HG03432 (cell line): ENCODE results near the gene BCL6B.
"Not testable (repeated sequence)": the region's sequence is repeated elsewhere in the genome, so short reads cannot be mapped to it uniquely, and the experiment has no call there.

Experiments used
- ATAC-seq: cut with Tn5 transposase; IDR thresholded peaks from one replicate; pipeline ENCODE4 v1.9.1; 2021; ENCODE audit warnings: mild to moderate bottlenecking, moderate library complexity; ENCODE audit not compliant: unreplicated experiment

Gene BCL6B

DNA sequence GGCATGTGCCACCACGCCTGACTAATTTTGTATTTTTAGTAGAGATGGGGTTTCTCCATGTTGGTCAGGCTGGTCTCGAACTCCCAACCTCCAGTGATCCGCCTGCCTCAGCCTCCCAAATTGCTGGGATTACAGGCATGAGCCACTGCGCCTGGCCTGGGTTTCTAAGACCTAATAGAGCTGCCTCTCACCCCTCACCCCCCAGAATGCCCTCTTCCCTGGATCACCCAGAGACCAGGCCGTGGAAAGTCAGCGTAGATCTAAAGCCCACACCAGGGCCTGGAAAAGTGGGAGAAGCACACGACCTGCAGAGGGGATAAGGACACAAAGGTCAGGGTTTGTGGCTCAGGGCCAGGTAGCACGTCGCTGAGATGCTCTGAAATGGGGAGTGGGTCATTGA, 27.7 kb downstream of the BCL6B start:
- ATAC-seq: not testable (repeated sequence)

DNA sequence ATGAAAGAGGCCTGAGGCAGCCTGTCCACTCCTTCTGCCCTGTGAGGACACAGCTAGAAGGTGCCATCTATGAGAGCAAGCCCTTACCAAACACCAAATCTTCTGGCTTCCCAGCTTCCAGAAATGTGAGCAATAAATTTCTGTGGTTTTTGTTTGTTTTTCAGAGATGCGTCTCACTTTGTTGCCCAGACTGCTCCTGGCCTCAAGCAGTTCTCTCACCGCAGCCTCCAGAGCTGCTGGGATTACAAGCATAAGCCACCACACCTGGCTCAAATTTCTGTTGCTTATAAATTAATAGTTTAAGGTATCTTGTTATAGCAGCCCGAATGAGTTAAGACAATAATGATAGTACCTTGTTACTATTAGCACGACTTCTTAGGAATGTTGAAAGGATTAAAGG, 33.5 kb downstream of the BCL6B start:
- no peak for ATAC-seq

DNA sequence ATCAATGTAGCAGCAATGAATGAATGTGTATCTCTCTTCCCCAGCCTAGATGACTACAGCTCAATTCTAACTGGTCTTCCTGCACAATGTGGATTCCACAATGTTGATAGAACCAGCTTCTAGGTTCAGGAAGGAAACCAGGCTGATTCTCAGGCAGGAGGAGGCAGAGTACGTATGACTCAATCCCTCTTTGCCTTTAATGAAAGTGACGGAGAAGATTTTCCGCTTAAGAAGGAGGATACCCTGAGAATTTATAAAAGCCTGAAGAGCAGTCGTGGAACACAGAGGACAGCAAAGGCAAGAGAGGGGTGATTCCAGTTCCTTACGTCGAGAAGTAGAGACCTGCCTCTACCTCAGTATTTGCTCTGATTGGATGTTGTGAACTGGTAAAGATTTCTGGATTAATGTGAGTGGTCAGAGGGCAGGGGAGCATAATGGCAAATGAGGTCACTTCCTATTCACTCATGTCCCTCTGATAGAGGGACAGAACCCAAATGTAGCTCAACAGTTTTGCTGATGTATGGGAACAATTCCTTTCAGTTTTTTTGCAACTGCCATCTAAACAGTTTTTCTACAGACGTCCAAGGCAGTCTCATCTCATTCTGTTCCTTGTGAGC, 36.1 kb downstream of the BCL6B start:
- no peak for ATAC-seq

DNA sequence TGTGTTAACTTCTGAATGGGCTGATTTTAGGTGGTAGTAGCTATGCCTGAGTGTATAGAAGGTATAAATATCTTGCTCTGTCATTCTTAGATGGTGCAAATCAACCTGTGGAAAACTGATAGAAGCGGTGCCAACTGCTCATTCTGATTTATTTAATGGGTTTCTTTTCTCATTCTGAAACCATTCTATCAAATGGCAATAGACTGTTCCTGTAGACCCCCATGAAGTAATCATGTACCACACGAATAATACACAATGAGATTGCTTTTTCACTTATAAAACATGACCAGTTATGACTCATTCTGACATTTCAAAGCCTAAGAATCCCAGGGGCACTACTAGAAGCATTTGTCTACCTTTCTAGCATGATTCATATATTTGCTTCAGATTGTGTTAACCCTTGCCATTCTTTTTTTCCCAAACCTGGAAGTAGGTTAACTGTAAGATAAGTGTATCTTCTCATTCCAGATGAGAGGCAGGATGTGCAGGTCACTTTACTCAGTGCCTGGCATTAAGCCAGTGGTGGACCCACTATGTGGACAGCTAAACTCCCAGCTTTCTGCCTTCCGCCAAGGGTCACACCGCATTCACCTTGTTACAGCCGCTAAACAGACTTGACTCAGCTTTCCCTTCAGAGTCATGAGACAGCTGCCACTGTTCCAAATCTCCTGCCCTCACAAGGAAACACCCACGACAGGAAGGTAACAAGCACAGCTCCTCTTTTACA, 37.5 kb downstream of the BCL6B start:
- no peak for ATAC-seq

DNA sequence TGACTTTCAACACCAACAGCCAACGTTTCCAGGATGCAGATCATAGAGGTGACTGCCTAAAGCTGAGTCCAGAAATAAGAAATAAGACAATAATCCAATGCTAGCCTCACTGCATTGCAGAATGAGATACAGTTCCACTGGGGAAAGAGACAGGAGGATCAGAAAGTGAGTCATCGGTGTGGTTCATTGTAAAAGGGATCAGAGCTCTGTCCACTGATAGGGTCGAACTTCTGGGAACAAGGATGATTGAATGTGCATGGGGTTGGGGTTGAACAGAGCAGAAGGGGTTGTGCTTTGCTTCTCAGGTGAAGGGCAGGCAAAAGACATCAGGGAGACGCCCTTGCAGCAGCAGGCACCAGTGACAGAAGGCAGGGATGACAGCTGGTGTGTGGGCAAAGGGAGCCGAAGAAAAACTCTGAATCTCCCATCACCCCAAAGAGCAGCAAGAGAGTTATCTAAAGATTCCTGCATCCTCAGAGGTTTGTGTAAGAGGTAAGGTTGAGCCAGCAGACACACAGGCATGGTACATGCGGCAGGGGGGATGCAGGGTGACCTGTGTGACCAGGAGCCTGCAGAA, 40.8 kb downstream of the BCL6B start:
- no peak for ATAC-seq

DNA sequence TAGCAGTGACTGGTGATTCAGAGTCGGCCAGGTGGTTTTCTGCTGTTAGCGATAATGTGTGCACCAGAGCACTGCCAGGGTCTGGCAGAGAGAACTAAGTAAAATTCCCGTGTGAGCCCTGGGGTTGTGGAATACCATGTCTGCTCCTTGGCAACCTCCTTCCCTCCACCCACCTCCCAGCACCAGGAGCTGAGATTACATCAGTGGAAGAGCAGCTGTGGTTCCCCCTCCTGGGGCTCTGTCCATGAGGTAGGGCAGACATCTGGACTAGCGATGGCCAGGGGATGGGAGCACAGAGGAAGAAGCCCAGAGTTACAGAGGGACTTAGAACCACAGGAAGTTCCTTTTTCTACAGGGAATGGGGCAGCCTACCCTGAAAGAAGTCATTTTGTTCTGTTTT, 41.4 kb downstream of the BCL6B start:
- no peak for ATAC-seq

DNA sequence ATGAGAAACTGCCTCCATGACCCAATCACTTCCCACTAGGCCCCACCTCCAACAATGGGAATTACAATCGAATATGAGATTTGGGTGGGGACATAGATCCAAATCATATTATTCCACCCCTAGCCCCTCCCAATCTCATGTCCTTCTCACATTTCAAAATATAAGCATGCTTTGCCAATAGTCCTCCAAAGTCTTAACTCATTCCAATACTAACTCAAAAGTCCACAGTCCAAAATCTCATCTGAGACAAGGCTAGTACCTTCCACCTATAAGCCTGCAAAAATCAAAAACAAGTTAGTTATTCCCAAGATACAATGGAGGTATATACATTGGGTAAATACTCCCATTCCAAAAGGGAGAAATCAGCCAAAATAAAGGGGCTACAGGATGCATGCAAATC, 44.3 kb downstream of the BCL6B start:
- no peak for ATAC-seq

DNA sequence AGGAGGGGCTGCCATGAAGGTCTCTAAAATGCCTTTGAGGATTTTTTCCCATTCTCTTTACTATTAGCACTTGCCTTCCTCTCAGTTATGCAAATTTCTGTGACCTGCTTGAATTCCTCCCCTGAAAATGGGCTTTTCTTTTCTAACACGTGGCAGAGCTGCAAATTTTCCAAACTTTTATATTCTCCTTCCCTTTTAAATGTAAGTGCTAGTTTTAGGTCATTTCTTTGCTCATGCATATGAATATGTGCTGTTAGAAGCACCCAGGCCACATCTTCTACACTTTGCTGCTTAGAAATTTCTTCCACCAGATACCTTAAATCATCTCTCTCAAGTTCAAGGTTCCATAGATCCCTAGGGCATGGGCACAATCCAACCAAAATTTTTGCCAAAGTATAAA, 45.4 kb downstream of the BCL6B start:
- no peak for ATAC-seq

DNA sequence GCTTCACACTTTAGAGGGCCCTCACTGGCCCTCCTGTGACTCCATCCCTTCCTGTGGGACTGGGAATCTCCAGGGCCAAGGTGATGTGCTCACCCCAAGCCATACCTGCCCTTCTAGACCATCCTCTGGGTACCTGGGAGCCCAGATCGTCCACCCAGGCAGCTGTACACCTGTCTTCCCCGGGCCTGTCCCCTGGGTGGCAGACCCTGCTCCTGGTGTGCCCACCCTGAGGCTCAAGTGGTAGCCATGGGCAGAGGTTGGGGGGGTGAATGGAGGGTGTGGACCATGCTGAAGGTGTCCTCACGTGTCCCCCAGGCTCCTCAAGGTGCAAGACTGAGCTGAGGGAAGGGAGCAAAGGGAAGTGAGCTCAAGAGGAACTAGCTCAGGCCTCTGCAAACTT, 47.9 kb downstream of the BCL6B start:
- ATAC-seq: no peak

DNA sequence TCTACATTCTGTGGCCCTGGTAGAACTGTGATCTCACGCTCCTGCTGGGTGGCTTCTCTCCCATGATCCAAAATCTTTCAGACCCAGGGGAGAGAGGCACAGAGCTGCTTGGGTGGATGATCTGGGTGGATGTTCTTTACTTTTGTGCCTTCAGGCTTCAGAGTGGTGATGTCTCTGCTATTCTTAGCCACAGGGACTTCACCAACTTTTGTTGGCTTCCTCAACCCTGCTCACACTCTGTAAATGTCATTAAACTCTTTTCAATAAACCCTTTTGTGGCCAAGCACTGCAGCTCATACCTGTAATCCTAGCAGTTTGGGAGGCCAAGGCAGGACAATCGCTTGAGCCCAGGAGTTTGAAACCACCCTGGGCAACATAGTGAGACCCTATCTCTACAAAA, 49.6 kb downstream of the BCL6B start:
- ATAC-seq: no peak

DNA sequence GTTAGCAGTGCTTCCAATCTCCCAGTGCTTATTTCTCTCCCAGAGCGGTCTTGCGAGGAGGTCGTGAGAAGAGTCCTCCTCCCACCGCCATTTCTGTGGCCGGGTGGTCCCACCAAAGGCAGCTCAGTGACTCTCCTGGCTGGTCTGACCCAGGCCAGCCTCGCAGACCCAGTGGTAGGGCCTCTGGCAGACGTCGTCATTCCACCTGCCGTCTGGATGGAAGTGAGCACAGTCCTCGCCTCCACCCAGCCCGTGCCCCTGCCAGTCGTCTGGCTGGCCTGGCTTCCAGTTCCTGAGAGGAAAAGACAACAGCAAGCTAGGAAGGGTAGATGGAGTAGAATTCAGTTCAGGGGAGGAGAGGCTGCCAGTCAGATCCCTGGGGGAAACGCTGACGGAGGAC, 52.1 kb downstream of the BCL6B start:
- no peak for ATAC-seq

DNA sequence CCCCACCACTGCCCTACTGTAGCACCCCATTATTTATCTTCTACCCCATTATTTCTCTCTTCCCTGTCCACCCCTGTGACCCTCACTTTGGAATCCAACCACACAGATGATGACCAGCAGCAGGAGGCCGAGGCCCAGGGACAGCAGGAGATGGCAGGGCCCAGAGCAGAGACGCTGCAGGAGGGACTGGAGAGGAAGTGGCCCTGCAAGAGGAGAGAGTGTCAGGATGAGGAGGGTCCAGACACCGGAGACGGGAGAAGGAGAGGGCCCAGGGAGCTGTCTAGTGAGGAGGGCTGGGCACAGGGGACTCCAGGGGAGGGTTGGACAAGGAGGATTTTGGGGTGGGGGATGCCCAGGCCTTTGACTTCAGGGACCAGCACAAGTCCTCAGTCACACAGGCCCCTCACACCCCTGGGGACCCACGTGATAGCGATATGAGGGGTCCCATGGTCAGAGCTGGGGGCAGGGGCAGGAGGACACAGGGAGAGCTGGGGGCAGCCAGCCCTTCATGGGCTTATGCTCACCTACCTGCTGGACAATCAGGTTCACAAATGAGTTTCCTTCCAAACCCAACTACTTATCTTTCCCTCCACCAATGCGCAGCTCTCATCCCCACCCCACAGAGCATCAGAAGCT, 55.2 kb downstream of the BCL6B start:
- ATAC-seq: no peak

DNA sequence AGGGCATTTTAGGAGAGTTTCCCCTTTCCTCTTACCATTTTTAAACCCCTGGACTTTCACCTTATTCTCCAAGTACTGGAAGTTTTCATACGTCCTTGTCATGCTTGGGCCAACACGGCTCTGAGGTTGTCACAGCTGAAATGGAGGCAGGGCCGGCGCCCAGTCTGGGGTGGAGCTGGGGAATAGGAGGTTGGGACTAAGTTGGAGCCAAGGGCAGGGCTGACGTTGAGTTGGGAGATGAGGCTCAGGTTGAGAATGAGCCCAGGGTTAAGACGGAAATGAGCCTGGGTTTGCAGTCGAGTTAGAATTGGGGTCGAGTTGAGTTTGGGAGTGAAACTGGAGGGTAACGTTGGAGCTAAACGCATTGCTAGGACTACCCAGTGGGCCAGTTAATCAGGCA, 55.9 kb downstream of the BCL6B start:
- no peak for ATAC-seq
